ENCODE results near the gene CCDC40.

The CCDC40 gene

DNA sequence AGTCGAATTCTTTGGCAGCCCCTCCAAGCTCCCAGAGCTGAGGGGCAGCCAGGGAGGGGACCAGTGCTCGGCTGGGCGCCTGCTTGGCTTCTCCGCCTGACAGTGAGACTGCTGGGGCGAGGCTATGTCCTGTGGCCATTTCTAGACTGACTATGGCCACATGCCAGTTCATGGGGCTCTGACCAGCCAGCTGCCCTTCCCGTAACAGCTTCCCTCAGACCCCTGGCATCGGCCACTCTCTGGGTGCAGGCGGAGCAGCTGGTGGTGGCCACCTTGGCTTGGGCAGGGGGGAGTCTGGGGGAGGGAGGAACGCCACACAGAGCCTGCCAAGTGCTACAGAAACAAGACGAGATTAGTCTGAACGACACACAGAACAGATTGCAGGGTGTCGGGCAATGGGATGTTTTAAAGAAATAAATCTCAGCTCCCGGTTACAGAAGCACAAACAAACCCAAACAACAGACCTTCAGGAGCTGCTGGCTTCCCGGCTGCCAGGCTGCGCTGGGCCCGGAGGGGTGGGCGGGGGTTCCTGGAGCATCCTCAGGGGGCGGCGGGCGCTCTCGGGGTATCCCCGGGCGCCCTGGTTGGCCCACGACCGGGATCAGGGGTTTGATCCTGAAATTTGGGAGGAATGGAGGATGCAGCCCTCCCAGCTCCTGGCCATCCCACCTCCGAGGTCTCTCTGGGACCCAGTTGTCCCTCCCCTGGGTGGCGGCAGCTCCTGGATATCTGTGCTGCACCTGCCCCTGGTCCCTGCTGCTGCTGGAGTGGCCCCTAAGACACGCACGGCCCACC is 35.3 kb upstream of the CCDC40 start:
- H4K20me1 ChIP-seq, result no peaks in the 10 kb centered on the region
- H3K36me3 ChIP-seq, result no peaks in the 10 kb centered on the region
- H3K9ac ChIP-seq, result no peak overlapping the region
- H3K4me2 ChIP-seq, result no peak overlapping the region
- no peak overlapping the region for H3K4me3 ChIP-seq
- no peak for TF ChIP-seq Cebpa-rat (IDR thresholded peaks at IDR 0.05)
- no peaks in the 10 kb centered on the region for H3K9me3 ChIP-seq
- no peak overlapping the region for H3K27ac ChIP-seq
- H3K27me3 ChIP-seq, result no peaks in the 10 kb centered on the region
- peaks cover 37% of the 10 kb centered on the region for H3K4me1 ChIP-seq

DNA sequence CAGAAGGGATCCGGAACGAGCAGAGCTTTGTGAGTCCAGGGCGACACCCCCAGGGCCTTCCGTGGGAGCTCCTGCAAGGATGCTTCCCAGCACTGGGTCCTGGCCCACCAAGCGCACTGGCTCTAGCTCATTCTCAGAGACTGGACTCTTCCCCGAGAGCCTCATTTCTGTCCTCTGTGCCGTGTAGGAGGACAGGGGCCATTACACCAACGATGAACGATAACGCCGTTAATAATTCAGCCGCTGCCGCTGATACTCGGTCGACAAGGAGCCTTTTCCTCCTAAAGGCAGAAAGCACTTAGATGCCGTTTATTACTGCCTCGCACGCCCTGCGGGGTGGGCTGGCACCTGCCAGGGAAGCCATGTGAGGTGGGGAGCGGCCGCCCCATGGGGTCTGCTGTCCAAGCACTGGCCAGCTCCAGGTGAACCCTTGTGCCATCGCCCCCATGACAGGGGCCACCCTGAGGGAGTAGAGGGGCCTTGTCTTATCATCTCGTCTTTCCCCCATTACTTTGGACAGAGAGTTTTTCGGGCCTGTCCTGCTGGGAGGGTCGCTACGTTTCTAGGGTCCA is 34.3 kb upstream of the CCDC40 start:
- TF ChIP-seq Cebpa-rat (IDR thresholded peaks at IDR 0.05), result no peak

DNA sequence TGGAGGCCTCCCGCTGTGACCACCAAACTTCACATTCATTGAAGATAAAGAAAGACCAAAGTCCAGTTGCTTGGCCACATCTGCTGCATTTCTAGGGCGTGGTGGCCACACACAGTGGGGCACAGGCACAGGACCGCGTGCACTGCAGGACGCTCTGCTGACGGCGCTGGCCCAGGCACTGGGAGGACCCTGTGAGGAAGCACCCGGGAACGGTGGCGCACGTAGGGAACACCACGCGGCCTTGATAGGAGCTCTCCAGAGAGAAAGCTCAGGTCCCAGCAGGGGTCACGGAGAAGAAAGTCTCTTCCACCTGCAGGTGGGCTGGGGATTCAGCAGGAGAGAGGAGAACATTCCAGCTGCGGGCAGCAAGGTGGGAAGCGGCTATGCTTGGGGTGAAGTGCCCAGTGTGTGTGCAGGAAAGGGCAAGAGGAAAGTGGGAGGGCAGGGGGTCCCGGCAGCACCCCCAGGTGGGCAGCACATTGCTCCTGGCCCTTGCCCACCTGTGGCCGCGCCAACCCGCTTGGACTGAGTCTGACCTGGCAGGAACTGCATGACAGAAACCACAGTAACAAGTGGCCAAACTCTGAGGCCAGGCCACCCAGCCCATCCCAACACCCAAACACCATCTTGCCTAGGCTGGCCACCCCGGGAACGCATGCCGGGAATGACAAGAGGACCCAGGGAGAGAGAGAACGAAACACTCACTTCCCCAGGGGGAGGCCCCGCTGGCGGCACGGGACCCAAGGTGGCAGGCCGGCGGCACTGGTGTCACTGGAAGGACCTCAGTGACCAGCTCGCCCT is 33.6 kb upstream of the CCDC40 start:
- Histone ChIP-seq H3K9ac (no peak overlapping the region), H3K27ac (no peak overlapping the region), H3K27me3 (no peaks in the 10 kb centered on the region), H3K4me2 (no peak overlapping the region), H3K4me3 (no peak overlapping the region), H3K9me3 (no peaks in the 10 kb centered on the region), H3K4me1 (peaks cover 22% of the 10 kb centered on the region), H3K36me3 (no peaks in the 10 kb centered on the region), H4K20me1 (no peaks in the 10 kb centered on the region)
- TF ChIP-seq Cebpa-rat (IDR thresholded peaks at IDR 0.05), result no peak

More for the DNA sequence above, 34.3 kb upstream of the CCDC40 start:
- H3K4me2 ChIP-seq, result no peak overlapping the region
- H4K20me1 ChIP-seq, result no peaks in the 10 kb centered on the region
- peaks cover 29% of the 10 kb centered on the region for H3K4me1 ChIP-seq
- no peak overlapping the region for H3K9ac ChIP-seq
- H3K9me3 ChIP-seq, result no peaks in the 10 kb centered on the region
- H3K36me3 ChIP-seq, result no peaks in the 10 kb centered on the region
- no peaks in the 10 kb centered on the region for H3K27me3 ChIP-seq
- no peak overlapping the region for H3K4me3 ChIP-seq
- H3K27ac ChIP-seq, result no peak overlapping the region

DNA sequence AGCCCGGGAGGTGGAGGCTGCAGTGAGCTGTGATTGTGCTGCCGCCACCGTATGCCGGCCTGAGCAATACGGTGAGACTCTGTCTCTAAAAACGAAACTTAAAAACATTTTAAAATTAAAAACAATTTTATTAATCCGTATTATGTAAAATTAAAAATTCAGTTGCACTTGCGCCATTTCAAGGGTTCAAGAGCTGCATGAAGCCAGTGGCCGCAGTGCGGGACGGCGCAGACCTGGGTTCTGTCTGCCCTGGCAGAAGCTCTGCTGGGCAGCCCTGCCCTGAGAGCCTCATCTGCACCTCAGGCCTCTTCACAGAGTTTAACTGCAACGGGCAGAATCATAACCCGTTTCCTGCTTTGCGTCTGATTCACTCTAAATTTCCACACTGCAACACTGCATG is 32.5 kb upstream of the CCDC40 start:
- Histone ChIP-seq H4K20me1 (no peaks in the 10 kb centered on the region), H3K27me3 (no peaks in the 10 kb centered on the region), H3K4me1 (peaks cover 20% of the 10 kb centered on the region), H3K4me3 (no peak overlapping the region), H3K4me2 (no peak overlapping the region), H3K27ac (no peak overlapping the region), H3K9me3 (no peaks in the 10 kb centered on the region), H3K9ac (no peak overlapping the region), H3K36me3 (no peaks in the 10 kb centered on the region)
- TF ChIP-seq Cebpa-rat (IDR thresholded peaks at IDR 0.05), result no peak

DNA sequence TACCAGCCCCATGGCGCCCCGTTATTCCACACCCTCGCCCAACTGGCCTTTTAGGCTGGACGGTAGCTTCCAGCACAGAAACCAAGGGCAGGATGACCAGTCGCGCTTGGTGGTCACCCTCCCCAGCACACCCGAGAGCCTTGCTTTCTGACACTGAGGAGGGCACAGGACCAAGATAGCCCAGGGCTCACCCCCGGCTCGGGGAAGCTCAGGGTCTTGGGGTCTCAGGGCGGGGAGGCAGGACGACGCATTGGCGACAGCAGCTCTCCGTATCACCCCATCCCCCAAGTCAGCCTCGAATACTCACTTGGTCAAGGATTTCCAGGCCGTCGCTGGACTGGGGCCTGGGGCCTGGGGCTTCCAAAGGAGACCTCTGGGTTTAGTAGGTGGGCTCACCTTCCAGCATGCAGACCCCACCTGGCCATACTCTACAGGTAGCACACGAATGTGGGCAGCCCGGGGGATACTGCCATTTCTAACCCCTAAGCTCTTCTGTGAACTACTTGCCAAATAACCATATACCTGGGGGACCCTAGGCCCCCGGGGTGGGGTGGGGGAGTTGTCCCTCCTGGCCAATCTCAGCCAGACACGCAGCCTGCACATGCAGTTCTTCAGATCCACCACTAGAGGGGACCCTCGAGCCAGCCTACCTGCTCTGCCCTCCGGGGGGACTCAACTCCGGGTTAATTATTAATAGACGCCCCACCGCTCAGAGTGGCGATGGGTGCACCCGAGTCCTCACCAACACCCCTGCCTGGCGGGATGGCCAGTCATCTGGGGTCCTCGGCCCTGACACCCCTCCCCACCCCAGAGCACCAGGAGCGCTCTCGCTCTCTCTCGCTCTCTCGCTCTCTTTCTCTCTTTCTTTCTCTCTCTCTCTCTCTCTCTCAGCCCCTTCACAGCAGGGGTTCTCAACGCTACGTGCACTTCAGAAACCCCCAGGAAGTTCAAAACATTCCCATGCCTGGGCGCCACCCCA is 30.8 kb upstream of the CCDC40 start:
- H3K27me3 ChIP-seq, result no peaks in the 10 kb centered on the region
- TF ChIP-seq Cebpa-rat (IDR thresholded peaks at IDR 0.05), result no peak
- H4K20me1 ChIP-seq, result no peaks in the 10 kb centered on the region
- H3K27ac ChIP-seq, result no peak overlapping the region
- H3K4me1 ChIP-seq, result peaks cover 20% of the 10 kb centered on the region
- no peak overlapping the region for H3K9ac ChIP-seq
- no peaks in the 10 kb centered on the region; the same call in 1 of the 2 replicates for H3K36me3 ChIP-seq
- peak overlapping the region; percentile 24 for H3K4me2 ChIP-seq
- H3K9me3 ChIP-seq, result no peaks in the 10 kb centered on the region
- no peak overlapping the region for H3K4me3 ChIP-seq

DNA sequence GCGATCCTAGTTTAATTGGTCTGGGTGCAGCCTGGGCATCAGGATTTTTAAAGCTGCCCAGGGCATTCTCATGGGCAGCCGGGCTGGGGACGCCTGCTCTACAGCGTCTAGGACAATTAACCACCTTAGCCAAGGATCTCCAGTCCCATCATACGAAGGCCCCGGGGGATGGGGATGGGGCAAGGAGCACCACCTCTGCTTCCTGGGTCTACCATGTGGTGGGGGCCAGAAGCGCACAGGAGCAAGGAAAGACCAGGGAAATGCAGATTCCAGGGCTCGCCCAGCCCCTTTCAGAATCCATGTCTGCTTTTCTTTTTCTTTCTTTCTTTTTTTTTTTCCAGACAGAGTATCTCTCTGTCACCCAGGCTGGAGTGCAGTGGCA is 30.1 kb upstream of the CCDC40 start:
- no peak overlapping the region for H3K9ac ChIP-seq
- no peaks in the 10 kb centered on the region for H3K9me3 ChIP-seq
- H3K4me1 ChIP-seq, result peaks cover 20% of the 10 kb centered on the region
- H4K20me1 ChIP-seq, result no peaks in the 10 kb centered on the region
- H3K27me3 ChIP-seq, result no peaks in the 10 kb centered on the region
- H3K27ac ChIP-seq, result no peak overlapping the region
- H3K4me2 ChIP-seq, result peak overlapping the region; percentile 24; the same call in 1 of the 2 replicates
- H3K4me3 ChIP-seq, result no peak overlapping the region
- TF ChIP-seq Cebpa-rat (IDR thresholded peaks at IDR 0.05), result no peak
- no peaks in the 10 kb centered on the region; the same call in 1 of the 2 replicates for H3K36me3 ChIP-seq

DNA sequence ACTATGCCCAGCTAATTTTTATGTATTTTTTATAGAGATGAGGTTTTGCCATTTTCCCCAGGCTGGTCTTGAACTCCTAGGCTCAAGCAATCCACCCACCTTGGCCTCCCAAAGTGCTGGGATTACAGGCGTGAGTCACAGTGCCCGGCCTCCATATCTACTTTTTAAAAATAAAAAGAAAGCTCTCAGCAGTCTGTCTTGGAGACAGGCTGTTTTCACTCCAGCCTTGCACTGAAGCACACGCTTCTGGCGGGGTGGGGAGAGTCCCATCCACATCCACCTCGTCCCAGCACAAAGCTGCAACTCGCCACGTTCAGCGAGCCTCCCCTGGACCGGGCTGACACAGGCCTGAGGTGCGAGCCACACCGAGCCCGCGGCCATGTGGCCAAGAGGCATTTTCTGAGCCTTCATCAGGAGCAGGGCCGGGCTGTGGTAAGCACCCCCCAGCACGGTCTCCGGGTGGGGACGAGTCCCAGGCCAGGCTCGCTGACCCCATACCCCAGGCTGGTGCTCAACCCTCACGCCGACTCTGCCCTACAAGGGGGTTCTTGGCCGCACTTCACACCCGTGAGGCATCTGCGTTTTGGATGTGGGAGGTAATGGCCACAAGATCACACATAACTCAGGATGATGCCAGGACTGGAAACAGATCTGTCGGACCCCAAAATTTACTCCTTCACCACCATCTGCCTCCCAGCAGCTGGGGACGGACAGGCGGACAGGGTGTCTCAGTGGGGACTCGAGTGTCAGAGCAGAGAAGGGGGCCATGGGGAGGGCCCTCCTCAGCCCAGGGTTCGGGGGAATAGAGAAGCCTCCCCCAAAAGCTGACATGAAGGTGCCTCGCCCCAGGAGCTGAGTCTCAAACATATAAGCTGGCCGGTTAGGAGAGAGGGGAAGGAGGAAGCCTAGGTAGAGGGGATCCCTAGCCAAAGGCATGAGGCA is 29.4 kb upstream of the CCDC40 start:
- Histone ChIP-seq H3K4me3 (no peak overlapping the region), H3K27ac (no peak overlapping the region), H3K4me1 (peaks cover 20% of the 10 kb centered on the region), H3K4me2 (no peak overlapping the region), H3K36me3 (no peaks in the 10 kb centered on the region; the same call in 1 of the 2 replicates), H3K27me3 (no peaks in the 10 kb centered on the region), H3K9me3 (no peaks in the 10 kb centered on the region), H3K9ac (no peak overlapping the region), H4K20me1 (no peaks in the 10 kb centered on the region)
- TF ChIP-seq Cebpa-rat (IDR thresholded peaks at IDR 0.05), result no peak

DNA sequence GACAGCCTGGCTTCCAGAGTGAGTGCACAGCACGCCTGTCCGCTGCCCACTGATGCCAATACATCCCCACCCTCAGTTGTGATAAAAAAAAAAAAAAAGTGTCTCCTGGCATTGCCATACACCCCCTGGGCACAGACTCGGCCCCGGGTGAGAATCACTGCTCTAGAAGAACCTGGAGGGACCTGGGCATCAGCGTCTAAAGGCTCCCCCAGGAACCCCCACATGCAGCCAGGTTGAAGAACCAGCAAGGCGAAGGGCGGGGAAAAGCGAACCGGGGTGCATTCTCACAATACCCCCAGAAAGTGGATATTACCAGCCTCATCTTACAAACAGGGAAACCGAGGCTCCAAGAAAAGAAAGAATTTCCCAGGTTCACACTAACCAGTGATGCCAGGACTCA is 28.5 kb upstream of the CCDC40 start:
- H3K27me3 ChIP-seq, result no peaks in the 10 kb centered on the region
- no peaks in the 10 kb centered on the region for H3K9me3 ChIP-seq
- no peak for TF ChIP-seq Cebpa-rat (IDR thresholded peaks at IDR 0.05)
- peaks cover 20% of the 10 kb centered on the region for H3K4me1 ChIP-seq
- H3K36me3 ChIP-seq, result no peaks in the 10 kb centered on the region; the same call in 1 of the 2 replicates
- H3K4me2 ChIP-seq, result no peak overlapping the region
- no peak overlapping the region for H3K9ac ChIP-seq
- H4K20me1 ChIP-seq, result no peaks in the 10 kb centered on the region
- no peak overlapping the region for H3K4me3 ChIP-seq
- H3K27ac ChIP-seq, result no peak overlapping the region

Measured in BLaER1 (cell line).